Heart left ventricle (tissue), 13 donors: ENCODE measurements around the gene SRD5A2.

Source experiments
- POLR2A ChIP-seq, 2 donors: fragments of 450-650 bp; IDR thresholded peaks; one replicate each; pipeline ENCODE4 v1.6.1; 2017; ENCODE audit warnings: antibody characterized with exemption in 2 of 2, mild to moderate bottlenecking in 2 of 2, moderate library complexity in 2 of 2
- TF ChIP-seq, protein P1 (sequence below), 12 donors: fragments of 200-600 bp; sonication (generic) in 4 of 12; IDR thresholded peaks; one replicate each; pipeline versions ENCODE4 v1.5.0 to v1.8.0; 2018 to 2022; ENCODE audit warnings: antibody characterized with exemption in 12 of 12, mild to moderate bottlenecking in 5 of 12
- donor health status: ischemic (EF 13 %, LVEDD 7.1; RV severe dilation, severe dysfunction).
- donor health status: DM: no; HTN: yes; CAD: no.
- donor health status: DM: no; HTN: no; CAD: no.
- donor health status: ischemic (EF 25% LVEDD 6.9; RV normal size, moderate dysfunction).
- donor health status: ischemic (EF 25% LVEDD 5.7; RV mildly dilated, moderate dysfunction).
- donor health status: ischemic (EF 35%, LVEDD 5.7; RV mildly dilated, moderate dysfunction).
- donor health status: nonischemic (EF 11% LVEDD 7.7; RV severe dilation, severe dysfunction).
- donor health status: DM: yes; HTN: yes; CAD: no.
- donor health status: PGD.
- donor health status: ischemic (EF 29% LVEDD 5.4; RV normal size, mild dysfunction).
- donor health status: nonischemic (EF 23%, LVEDD 6.1; RV moderate dilation, normal function).

DNA sequence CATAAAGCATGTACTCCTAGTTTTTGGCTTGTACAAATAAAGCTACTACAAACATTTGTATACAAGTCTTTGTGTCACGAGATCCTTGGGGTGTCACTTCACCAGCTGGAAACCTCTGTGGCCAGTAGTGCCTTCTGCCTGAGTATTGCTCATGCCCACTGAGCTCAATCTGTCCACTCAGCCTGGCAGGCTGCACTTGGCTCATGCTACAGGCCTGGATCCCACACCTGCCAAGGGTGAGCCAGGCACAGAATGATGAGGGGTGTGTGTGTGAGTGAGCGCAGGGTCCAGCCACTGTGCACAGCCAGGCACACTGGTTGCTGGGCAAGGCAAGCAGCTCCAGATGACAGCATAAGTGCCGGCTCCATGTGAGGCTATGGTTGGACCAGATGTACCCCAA is 13.1 kb downstream of the SRD5A2 start:
- TF ChIP-seq POLR2A (IDR thresholded peaks at IDR 0.05): no peak
- TF ChIP-seq, protein P1, sequence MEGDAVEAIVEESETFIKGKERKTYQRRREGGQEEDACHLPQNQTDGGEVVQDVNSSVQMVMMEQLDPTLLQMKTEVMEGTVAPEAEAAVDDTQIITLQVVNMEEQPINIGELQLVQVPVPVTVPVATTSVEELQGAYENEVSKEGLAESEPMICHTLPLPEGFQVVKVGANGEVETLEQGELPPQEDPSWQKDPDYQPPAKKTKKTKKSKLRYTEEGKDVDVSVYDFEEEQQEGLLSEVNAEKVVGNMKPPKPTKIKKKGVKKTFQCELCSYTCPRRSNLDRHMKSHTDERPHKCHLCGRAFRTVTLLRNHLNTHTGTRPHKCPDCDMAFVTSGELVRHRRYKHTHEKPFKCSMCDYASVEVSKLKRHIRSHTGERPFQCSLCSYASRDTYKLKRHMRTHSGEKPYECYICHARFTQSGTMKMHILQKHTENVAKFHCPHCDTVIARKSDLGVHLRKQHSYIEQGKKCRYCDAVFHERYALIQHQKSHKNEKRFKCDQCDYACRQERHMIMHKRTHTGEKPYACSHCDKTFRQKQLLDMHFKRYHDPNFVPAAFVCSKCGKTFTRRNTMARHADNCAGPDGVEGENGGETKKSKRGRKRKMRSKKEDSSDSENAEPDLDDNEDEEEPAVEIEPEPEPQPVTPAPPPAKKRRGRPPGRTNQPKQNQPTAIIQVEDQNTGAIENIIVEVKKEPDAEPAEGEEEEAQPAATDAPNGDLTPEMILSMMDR (IDR thresholded peaks at IDR 0.05): no peak
